ENCODE data around the gene NTSR1. TPM values are rescaled to one million over a fixed set of nuclear protein-coding genes. Genes with fewer than 3 reads are reported as not detected.

NTSR1 gene
- total and polyA plus RNA-seq, 4 donors = 0.02 to 3.7 (median 0.76) TPM

- DNase-seq = no peak
- Histone ChIP-seq H3K27me3 (ENCODE audit: control insufficient read depth in 3 of 3, insufficient read depth in 3 of 3, low read length in 2 of 3) (no peaks in the 10 kb centered on the region), H3K9ac (ENCODE audit: insufficient read depth in 1 of 2, low read length in 2 of 2) (no peak overlapping the region), H3K4me1 (ENCODE audit: control insufficient read depth in 5 of 5, insufficient read depth in 5 of 5, low read length in 5 of 5) (peaks cover 0 to 5% (median 0%) of the 10 kb centered on the region in 5 donors), H3K9me3 (ENCODE audit: control insufficient read depth in 4 of 4, insufficient read depth in 3 of 4, low read length in 3 of 4) (peaks cover 0 to 3% (median 0%) of the 10 kb centered on the region in 4 donors), H3K4me3 (no peak overlapping the region), H3K36me3 (ENCODE audit: control insufficient read depth in 4 of 4, insufficient read depth in 4 of 4, low read length in 4 of 4) (no peaks in the 10 kb centered on the region), H3K27ac (ENCODE audit: low read depth in 1 of 2, low read length in 1 of 2) (no peak overlapping the region)
- TF ChIP-seq CTCF (IDR thresholded peaks at IDR 0.05; ENCODE audit: control extremely low read depth, extremely low read depth) = no peak
- 79 to 83% methylated on average over 24 of the region's 24 CpGs for WGBS, 2 donors
- no peak for ATAC-seq (ENCODE audit: insufficient read depth, low FRiP score)
Observed at GRCh38 chr20:62701161-62702012, 7.2 kb upstream of the NTSR1 start.

GRCh38 chr20:62702013-62702300, 6.7 kb upstream of the NTSR1 start:
- no peak for TF ChIP-seq CTCF (IDR thresholded peaks at IDR 0.05; ENCODE audit: control extremely low read depth, extremely low read depth)
- H3K9ac ChIP-seq (ENCODE audit: insufficient read depth in 1 of 2, low read length in 2 of 2) = no peak overlapping the region
- 87 to 92% methylated on average over 11 of the region's 11 CpGs for WGBS, 2 donors
- DNase-seq = no peak
- no peak overlapping the region for H3K4me3 ChIP-seq
- peaks cover 0 to 3% (median 2%) of the 10 kb centered on the region in 3 donors for H3K27me3 ChIP-seq (ENCODE audit: control insufficient read depth in 3 of 3, insufficient read depth in 3 of 3, low read length in 2 of 3)
- no peaks in the 10 kb centered on the region for H3K36me3 ChIP-seq (ENCODE audit: control insufficient read depth in 4 of 4, insufficient read depth in 4 of 4, low read length in 4 of 4)
- peaks cover 0 to 5% (median 0%) of the 10 kb centered on the region in 5 donors for H3K4me1 ChIP-seq (ENCODE audit: control insufficient read depth in 5 of 5, insufficient read depth in 5 of 5, low read length in 5 of 5)
- peaks cover 0 to 3% (median 0%) of the 10 kb centered on the region in 4 donors for H3K9me3 ChIP-seq (ENCODE audit: control insufficient read depth in 4 of 4, insufficient read depth in 3 of 4, low read length in 3 of 4)
- no peak overlapping the region for H3K27ac ChIP-seq (ENCODE audit: low read depth in 1 of 2, low read length in 1 of 2)
- no peak for ATAC-seq (ENCODE audit: insufficient read depth, low FRiP score)

- no peak for TF ChIP-seq CTCF (IDR thresholded peaks at IDR 0.05; ENCODE audit: control extremely low read depth, extremely low read depth)
- 77 to 85% methylated on average over 25 of the region's 25 CpGs for WGBS, 2 donors
- Histone ChIP-seq H3K4me3 (no peak overlapping the region), H3K27me3 (ENCODE audit: control insufficient read depth in 3 of 3, insufficient read depth in 3 of 3, low read length in 2 of 3) (peaks cover 4 to 13% (median 12%) of the 10 kb centered on the region in 3 donors), H3K36me3 (ENCODE audit: control insufficient read depth in 4 of 4, insufficient read depth in 4 of 4, low read length in 4 of 4) (no peaks in the 10 kb centered on the region), H3K27ac (ENCODE audit: low read depth in 1 of 2, low read length in 1 of 2) (peak overlapping the region in 1 of 2 donors; percentile 33), H3K9me3 (ENCODE audit: control insufficient read depth in 4 of 4, insufficient read depth in 3 of 4, low read length in 3 of 4) (peaks cover 0 to 3% (median 0%) of the 10 kb centered on the region in 4 donors), H3K9ac (ENCODE audit: insufficient read depth in 1 of 2, low read length in 2 of 2) (no peak overlapping the region), H3K4me1 (ENCODE audit: control insufficient read depth in 5 of 5, insufficient read depth in 5 of 5, low read length in 5 of 5) (peaks cover 0 to 5% (median 0%) of the 10 kb centered on the region in 5 donors)
- DNase-seq (no peak), ATAC-seq (ENCODE audit: insufficient read depth, low FRiP score) (peak; percentile 66)
Observed at GRCh38 chr20:62702895-62703852, 5.5 kb upstream of the NTSR1 start.
